Activated T-cell treated with anti-CD3 and anti-CD28 coated beads for 1 hour (primary cell): ENCODE results near the gene SUMO3.

ENCODE experiments used
- DNase-seq: peaks from one replicate; pipeline ENCODE4 v3.0.0-alpha.2; 2020; ENCODE audit warnings: low read depth

The SUMO3 gene

GRCh38 chr21:44758781-44759627 lies 58.9 kb downstream of the SUMO3 start:
- no peak for DNase-seq

GRCh38 chr21:44758141-44758561 lies 59.7 kb downstream of the SUMO3 start:
- DNase-seq: no peak

GRCh38 chr21:44757731-44758130 lies 60.1 kb downstream of the SUMO3 start:
- no peak for DNase-seq

- DNase-seq: no peak
Measured at GRCh38 chr21:44756423-44757185, 61.3 kb downstream of the SUMO3 start.
